Stimulated activated CD8-positive, alpha-beta memory T cell treated with anti-CD3 and anti-CD28 coated beads, Interleukin-7, amount 100 ng/mL, for 4 hours (primary cell): ENCODE data around the gene EMC8.
"Not testable (repeated sequence)": the region's sequence is repeated elsewhere in the genome, so short reads cannot be mapped to it uniquely, and the experiment has no call there.

Experiments used
- DNase-seq, 2 donors: peaks; one replicate each; pipeline ENCODE4 v3.0.0-alpha.2; 2020; ENCODE audit warnings: low read depth in 2 of 2

EMC8 gene

GRCh38 chr16:85835227-85835751 lies 35.9 kb upstream of the EMC8 start:
- DNase-seq, result no peak

DNA sequence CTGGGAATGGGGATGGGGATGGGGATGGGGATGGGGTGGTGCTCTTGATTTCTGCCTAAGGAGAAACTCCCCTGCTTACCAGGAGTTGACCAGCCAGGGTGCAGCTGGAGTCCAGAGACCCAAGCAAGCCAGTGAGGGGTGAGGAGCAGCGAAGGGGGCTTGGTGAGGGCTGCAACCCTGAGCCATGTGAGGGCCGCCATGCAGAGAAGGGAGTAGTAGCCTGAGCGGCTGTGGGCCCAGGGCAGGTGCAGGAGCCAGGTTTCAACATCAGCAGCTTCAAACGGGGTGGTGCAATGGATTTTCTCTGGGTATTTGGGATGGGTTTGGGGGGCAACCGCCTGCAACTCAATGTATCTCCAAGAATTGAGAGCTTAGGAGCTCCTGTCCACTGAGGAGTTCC lies 35.4 kb upstream of the EMC8 start:
- DNase-seq, result no peak

- DNase-seq, result no peak
These were observed 34.0 kb upstream of the EMC8 start for GRCh38 chr16:85833219-85833920.

DNA sequence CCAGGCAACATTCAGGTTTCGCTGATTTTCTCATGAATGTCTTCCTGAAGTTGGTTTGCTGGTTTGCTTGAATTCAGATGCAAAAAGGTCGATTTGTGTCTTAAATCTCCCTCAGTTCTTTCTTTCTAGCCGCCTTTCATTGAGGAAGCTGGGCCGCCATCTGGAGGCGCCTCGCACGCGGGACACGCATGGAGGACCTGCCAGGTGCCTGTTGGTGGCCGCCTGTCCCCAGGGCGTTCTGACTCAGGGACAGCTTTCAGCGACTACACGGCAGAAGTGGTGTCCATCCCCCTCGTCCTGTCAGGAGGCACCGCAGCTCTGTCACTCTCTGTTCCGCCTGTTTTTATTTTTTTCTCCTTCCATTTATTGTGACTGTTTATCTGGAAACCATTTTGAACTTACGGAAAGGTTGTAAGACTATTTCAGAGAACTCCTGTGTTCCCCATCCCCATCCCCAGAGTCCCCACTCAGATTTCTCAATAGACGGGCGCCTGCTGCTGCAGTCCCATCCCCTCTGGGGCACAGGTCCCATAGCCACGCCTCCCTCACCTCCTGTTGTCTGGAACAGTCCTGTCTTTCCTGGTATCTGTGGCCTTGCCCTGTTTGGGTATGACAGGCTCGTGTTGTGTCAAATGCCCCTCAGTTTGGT lies 33.4 kb upstream of the EMC8 start:
- DNase-seq, result no peak

DNA sequence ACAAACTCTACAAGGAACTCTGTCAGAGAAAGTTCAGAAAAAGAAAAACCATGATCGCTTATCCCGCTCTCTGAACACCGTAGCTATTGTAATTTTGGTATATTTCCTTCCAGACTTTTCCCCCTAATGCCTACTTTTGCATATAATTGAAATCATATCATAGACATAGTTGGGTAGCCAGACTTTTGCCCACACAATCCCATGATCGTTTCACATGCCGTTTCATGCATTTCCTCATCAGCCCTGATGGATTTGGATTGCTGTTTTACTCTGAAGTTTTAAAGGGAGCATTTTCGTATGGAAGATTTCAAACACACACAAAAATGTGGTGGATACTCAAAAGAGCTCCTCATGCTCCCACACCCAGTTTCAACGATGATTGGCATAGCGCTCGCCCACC lies 31.5 kb upstream of the EMC8 start:
- no peak for DNase-seq

GRCh38 chr16:85829751-85830445 lies 30.6 kb upstream of the EMC8 start:
- DNase-seq, result no peak

- DNase-seq, result no peak
These were observed 29.9 kb upstream of the EMC8 start for GRCh38 chr16:85829171-85829719.

DNA sequence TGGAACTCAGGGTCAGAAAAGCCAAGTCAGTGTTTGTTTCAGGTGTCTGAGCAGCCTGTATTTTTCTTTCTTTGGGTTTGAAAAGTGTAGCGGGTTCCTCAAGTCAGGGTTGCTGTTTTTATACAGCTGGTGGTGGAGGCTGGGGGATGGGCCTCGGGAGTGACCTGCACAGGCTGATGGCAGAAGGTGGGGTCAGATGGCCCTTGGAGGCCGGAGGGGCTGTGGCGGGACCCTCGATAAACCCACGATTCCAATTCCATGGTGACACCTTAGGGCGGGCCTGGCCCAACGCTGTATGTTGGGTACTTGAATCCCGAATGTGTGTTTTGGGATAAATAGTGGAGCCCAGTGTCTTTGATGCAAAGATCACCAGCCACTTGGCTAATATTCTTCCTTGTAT lies 28.8 kb upstream of the EMC8 start:
- DNase-seq, result no peak

- no peak for DNase-seq
These were observed 27.4 kb upstream of the EMC8 start for GRCh38 chr16:85826686-85827247.

GRCh38 chr16:85825326-85825725 lies 26.0 kb upstream of the EMC8 start:
- DNase-seq, result no peak

GRCh38 chr16:85824161-85825135 lies 25.1 kb upstream of the EMC8 start:
- DNase-seq, result no peak

- DNase-seq, result no peak
These were observed 24.1 kb upstream of the EMC8 start for GRCh38 chr16:85823328-85823920.

GRCh38 chr16:85822145-85822544 lies 22.8 kb upstream of the EMC8 start:
- no peak for DNase-seq

GRCh38 chr16:85821390-85822135 lies 22.2 kb upstream of the EMC8 start:
- peak; percentile 60 to 65 for DNase-seq

DNA sequence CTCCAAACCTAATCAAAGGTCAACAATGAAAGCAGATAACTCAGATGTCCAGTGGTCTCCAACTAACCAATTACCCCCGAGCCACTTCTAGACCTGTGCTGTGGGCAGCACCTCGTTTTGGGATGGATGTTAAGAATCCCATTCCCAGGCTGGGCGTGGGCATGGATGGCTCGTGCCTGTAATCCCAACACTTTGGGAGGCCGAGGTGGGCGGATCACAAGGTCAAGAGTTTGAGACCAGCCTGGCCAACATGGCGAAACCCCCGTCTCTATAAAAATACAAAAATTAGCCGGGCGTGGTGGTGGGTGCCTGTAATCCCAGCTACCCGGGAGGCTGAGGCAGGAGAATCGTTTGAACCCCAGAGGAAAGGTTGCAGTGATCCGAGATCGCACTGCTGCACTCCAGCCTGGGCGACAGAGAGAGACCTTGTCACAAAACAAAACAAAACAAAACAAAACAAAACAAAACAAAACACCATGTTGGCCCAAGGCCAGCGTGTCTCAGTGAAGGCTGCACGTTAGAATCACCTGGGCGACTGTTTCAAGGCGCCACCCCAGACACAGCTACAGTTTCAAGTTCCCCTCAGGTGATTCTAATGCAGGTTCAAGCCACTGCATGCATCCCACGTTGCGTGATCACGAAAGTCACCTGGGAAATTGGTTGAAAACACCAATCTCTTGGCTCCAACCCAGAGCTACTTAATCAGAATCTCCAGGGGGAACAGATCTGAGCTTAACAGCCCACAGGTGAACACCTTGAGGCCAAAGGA lies 21.4 kb upstream of the EMC8 start:
- DNase-seq, result no peak

DNA sequence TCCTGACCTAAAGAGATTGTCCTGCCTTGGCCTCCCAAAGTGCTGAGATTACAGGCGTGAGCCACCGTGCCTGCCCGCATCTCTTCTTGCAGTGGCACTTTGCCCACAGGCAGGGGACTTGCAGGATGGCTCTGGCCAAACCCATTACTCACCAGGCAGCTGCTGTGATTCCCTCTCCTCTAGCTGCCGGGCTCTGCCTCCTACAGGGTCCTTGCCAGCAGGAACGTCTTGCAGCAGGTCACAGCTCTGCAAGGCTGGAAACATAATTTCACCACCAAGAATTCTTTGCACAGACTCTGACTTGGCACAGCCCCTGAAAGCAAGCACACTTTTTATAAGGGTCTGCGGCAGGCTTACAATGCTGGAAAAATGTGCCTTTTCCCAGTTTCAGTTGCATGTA lies 20.4 kb upstream of the EMC8 start:
- no peak for DNase-seq

DNA sequence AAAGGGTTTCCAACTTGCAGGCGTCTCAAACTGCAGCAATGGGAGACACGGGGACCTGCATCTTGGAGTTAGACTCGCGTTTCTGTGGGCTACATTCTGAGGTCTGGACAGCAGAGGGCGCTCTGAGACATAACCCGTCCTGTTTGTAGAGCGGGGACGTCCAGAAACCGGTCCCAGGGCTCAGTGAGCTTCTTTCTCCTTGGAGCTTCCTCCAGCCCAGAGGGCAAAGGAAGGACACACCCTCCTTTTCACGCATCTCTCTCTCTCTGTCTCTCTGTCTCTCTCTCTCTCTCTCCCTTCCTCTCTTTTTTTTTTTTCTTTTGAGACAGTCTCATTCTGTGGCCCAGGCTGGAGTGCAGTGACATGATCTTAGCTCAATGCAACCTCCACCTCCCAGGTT lies 19.9 kb upstream of the EMC8 start:
- peak; percentile 68 to 73 for DNase-seq

DNA sequence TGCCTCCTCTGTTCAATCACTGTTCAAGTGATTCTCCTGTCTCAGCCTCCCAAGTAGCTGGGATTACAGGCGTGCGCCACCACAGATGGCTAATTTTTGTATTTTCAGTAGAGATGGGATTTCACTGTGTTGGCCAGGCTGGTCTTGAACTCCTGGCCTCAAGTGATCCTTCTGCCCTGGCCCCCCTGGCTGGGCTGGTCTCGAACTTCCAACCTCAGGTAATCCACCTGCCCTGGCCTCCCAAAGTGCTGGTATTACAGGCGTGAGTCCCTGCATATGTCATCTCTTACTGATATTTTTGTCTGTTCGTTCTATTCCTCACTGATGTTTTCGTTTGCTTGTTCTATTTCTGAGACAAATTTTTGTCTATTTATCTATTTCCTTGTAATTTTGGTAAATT lies 17.9 kb upstream of the EMC8 start:
- not testable (repeated sequence) for DNase-seq

GRCh38 chr16:85816159-85816558 lies 16.8 kb upstream of the EMC8 start:
- DNase-seq, result no peak
